HepG2 (cell line): Measurements from ENCODE around the gene ALK. TPM values are rescaled to one million over a fixed set of nuclear protein-coding genes. Genes with fewer than 3 reads are reported as not detected.

Experiments used
- MXI1 ChIP-seq: IDR thresholded peaks from 3 replicates; pipeline ENCODE4 v1.6.1; 2012; ENCODE audit warnings: low read depth, low read length, inconsistent platforms, borderline replicate concordance
- ZFP90 ChIP-seq: sonication (generic); formaldehyde crosslinking; IDR thresholded peaks from 2 replicates; pipeline ENCODE4 v1.8.0; 2022; ENCODE audit warnings: missing genetic modification reagents, mild to moderate bottlenecking, inconsistent platforms, borderline replicate concordance
- ZNF546 ChIP-seq: sonication (generic); formaldehyde crosslinking; conservative IDR thresholded peaks from 2 replicates; pipeline ENCODE4 v1.8.1; 2023; ENCODE audit warnings: mild to moderate bottlenecking, missing genetic modification reagents
- ZNF607 ChIP-seq: sonication (generic); formaldehyde crosslinking; IDR thresholded peaks from 2 replicates; pipeline ENCODE4 v1.5.1; 2020; ENCODE audit warnings: missing genetic modification reagents, mild to moderate bottlenecking, borderline replicate concordance
- ZNF746 ChIP-seq: sonication (generic); formaldehyde crosslinking; IDR thresholded peaks from 2 replicates; pipeline ENCODE4 v1.8.0; 2022; ENCODE audit warnings: mild to moderate bottlenecking, missing genetic modification reagents
- polyA plus RNA-seq, 8 experiments: library from polyadenylated mRNA; depleted of rRNA in 3 of 8; stranded (reverse) in 7 of 8; unstranded in 1 of 8; fragments of >200 nt; fragmentation: Illumina TruSeq in 4 of 8; extraction: Trizol in 4 of 8; gene quantifications; 2 replicates each; pipeline versions ENCODE4 v1.2.1 to v1.2.3, GENCODE V29; 2011 to 2016; ENCODE audit warnings: low read depth in 4 of 8, missing spikeins in 1 of 8, mixed read lengths in 1 of 8; ENCODE audit not compliant: insufficient read depth in 1 of 8
- total RNA-seq, 5 experiments: library from RNA; depleted of rRNA; stranded (reverse); fragments of >200 nt; fragmentation: Illumina TruSeq; extraction: Trizol; gene quantifications; 2 replicates each; pipeline ENCODE4 v1.2.3, GENCODE V29; 2016; ENCODE audit warnings: low read depth in 1 of 5
- TF ChIP-seq, protein P1 (sequence below): sonication (generic); formaldehyde crosslinking; IDR thresholded peaks from 2 replicates; pipeline ENCODE4 v1.5.0; 2020; ENCODE audit warnings: missing genetic modification reagents
- TF ChIP-seq, protein P2 (sequence below): sonication (generic); formaldehyde crosslinking; IDR thresholded peaks from 2 replicates; pipeline ENCODE4 v1.4.0; 2020; ENCODE audit warnings: missing genetic modification reagents, borderline replicate concordance
- TF ChIP-seq, protein P3 (sequence below): sonication (generic); formaldehyde crosslinking; IDR thresholded peaks from 2 replicates; pipeline ENCODE4 v1.4.0; 2020; ENCODE audit warnings: missing genetic modification reagents

The ALK gene
- total and polyA plus RNA-seq, 2 of the 13 experiments (the other 11 are each of a cell fraction or from before 2014, with no cell fraction given) = not detected

DNA sequence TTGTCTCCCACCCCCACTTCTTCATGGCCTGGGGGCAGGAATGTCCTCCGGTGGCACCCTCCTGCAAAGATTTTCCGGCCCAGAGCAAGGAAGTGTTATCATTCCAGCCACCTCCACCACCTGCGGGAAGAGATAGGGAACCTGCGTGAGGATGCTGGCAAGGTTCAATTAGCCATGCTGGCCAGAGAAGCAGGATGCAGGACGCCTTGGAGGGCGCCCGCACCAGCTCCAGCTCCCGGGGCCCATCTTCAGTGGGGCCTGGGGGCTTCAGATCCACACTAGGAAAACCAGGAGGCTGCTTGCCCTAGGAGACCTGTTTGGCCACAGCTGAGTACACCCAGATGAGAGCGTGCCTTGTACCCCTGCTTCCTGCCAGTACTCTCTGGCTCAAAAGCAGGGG, 692.4 kb downstream of the ALK start (continued):
- TF ChIP-seq, protein P1, sequence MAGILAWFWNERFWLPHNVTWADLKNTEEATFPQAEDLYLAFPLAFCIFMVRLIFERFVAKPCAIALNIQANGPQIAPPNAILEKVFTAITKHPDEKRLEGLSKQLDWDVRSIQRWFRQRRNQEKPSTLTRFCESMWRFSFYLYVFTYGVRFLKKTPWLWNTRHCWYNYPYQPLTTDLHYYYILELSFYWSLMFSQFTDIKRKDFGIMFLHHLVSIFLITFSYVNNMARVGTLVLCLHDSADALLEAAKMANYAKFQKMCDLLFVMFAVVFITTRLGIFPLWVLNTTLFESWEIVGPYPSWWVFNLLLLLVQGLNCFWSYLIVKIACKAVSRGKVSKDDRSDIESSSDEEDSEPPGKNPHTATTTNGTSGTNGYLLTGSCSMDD (CRISPR knock-in tag) = no peak
- TF ChIP-seq ZFP90 = no peak
- TF ChIP-seq, protein P2, sequence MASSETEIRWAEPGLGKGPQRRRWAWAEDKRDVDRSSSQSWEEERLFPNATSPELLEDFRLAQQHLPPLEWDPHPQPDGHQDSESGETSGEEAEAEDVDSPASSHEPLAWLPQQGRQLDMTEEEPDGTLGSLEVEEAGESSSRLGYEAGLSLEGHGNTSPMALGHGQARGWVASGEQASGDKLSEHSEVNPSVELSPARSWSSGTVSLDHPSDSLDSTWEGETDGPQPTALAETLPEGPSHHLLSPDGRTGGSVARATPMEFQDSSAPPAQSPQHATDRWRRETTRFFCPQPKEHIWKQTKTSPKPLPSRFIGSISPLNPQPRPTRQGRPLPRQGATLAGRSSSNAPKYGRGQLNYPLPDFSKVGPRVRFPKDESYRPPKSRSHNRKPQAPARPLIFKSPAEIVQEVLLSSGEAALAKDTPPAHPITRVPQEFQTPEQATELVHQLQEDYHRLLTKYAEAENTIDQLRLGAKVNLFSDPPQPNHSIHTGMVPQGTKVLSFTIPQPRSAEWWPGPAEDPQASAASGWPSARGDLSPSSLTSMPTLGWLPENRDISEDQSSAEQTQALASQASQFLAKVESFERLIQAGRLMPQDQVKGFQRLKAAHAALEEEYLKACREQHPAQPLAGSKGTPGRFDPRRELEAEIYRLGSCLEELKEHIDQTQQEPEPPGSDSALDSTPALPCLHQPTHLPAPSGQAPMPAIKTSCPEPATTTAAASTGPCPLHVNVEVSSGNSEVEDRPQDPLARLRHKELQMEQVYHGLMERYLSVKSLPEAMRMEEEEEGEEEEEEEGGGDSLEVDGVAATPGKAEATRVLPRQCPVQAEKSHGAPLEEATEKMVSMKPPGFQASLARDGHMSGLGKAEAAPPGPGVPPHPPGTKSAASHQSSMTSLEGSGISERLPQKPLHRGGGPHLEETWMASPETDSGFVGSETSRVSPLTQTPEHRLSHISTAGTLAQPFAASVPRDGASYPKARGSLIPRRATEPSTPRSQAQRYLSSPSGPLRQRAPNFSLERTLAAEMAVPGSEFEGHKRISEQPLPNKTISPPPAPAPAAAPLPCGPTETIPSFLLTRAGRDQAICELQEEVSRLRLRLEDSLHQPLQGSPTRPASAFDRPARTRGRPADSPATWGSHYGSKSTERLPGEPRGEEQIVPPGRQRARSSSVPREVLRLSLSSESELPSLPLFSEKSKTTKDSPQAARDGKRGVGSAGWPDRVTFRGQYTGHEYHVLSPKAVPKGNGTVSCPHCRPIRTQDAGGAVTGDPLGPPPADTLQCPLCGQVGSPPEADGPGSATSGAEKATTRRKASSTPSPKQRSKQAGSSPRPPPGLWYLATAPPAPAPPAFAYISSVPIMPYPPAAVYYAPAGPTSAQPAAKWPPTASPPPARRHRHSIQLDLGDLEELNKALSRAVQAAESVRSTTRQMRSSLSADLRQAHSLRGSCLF (CRISPR knock-in tag) = no peak
- no peak for TF ChIP-seq MXI1
- TF ChIP-seq ZNF607 = no peak
- no peak for TF ChIP-seq ZNF746 (CRISPR knock-in tag)
- TF ChIP-seq, protein P3, sequence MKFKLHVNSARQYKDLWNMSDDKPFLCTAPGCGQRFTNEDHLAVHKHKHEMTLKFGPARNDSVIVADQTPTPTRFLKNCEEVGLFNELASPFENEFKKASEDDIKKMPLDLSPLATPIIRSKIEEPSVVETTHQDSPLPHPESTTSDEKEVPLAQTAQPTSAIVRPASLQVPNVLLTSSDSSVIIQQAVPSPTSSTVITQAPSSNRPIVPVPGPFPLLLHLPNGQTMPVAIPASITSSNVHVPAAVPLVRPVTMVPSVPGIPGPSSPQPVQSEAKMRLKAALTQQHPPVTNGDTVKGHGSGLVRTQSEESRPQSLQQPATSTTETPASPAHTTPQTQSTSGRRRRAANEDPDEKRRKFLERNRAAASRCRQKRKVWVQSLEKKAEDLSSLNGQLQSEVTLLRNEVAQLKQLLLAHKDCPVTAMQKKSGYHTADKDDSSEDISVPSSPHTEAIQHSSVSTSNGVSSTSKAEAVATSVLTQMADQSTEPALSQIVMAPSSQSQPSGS (CRISPR knock-in tag) = no peak
- TF ChIP-seq ZNF546 (CRISPR knock-in tag) = no peak
